Measurements from ENCODE around the gene TTLL5.

Gene TTLL5

DNA sequence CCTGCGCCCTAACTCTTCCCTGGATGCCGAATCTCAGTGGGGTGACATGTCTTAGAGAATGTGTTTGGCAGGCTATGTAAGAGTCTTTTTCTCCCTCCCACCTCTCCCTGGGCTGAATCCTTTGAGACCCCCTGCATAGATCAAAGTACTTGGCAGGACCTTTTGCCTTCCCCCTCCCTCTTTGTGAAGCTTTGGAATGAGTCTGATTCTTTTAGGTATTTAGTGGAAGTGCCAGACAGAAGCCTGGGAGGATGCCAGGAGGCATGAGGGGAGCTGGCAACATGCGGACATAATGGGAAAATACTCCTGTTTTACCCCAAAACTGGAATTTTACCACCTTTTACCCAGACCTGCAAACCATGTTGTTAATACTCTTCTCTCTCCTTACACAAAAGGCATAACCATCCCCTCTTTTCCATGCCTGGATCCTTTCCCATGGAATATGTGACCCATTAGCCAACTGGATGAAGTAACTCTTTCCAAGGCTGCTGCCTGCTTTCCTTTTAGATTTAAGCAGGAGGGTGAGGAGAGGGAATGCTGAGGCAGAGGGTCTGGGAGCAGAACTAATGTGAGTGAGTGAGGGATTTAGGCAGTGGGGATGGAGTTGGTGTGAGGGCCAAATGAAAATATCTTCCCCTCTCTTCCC lies 41.7 kb downstream of the TTLL5 start:
- DNase-seq (ENCODE audit: low spot score) = no peak

DNA sequence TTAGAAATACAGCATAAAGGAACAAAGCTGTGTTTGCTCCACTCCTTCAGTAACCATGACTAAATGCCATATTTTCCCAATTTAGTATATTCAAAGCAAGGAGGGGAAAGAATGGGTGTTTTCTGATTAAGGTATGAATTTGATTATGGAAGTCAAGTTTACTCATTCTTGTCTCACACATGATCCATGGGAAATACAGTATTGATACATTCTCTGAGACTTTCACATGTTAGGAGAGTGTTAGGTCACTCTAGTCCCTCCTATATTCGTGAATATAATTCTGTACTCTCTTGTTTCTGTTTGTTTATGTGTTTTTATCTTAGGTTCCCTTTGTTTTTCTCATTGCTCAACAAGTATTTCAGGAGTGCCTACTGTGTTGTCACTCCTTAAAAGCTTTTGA lies 42.4 kb downstream of the TTLL5 start:
- DNase-seq (ENCODE audit: low spot score) = no peak

DNA sequence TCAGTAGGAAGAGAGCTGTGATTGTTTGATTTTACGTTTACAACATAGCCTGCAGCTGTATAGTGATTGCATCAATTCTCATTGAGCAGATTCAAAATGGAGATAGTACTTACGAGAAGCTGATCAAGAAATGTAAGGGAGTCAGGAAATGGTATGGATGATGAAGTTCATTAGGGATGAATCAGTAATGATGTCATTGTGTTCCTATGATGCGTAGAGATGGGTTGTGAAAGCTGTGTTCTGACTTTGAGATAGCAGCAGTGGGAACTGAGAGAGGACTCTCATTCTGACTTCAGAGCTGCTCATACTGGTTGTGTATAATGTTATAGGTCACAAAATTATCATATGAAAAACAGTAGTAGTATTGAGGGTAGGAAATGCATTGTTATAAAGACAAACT lies 44.0 kb downstream of the TTLL5 start:
- no peak for DNase-seq (ENCODE audit: low spot score)

DNA sequence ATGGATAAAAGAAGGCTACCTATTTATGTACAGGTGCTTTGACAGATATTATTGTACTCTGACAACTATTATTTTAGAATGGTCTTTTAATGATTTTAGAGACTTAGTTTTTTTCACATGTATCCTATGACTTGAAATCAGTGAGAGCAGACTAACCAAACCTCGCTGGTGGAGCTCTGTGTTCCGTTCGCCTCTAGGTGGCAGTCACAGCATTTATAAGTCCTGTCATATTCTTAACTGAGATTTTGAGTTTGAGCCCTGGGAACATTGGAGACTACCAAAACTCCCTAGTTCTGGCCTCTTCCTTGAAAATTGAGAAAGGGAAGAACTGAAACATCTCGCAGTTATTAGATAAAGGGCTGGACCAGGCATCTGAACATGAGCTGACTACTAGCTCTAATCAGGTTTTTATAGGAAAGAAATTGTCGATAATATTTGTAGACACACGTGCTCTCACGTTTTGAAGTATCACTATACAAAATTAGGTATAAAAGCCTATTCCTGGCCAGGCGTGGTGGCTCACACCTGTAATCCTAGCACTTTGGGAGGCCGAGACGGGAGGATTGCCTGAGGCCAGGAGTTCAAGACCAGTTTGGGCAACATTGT lies 48.3 kb downstream of the TTLL5 start:
- DNase-seq (ENCODE audit: low spot score) = peak; percentile 79

DNA sequence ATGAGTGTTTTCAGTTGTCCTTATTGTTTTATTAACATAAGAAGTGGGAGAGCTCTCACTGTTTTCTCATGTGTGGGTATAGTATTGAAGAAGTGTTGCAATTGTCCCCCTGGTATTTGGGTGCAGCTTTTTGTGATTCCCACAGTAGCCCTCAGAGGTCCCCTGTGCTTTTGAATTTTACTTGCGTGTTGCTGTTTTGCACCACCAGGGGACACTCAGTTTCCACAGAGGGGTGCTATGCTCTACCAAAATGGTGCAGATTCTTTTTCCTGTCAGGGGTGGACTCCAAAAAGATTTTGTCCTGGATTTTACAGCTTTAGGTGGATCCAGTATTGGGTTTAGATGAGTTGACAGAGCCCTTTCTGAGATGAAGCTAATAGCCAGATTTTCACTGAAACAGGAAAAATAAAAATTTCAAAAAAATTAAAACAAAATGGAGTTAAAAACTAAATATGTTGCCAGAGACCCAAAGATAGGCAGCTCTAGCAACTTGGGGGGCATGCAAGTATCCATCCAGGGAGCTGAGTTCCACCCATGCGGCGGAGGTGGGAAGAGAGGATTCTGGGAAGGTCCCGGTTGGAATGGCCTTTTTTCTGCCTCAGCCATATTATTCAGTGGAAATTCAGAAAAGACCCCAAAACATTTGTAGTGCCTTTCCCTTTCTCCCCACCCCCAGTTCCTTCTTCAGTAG lies 50.2 kb downstream of the TTLL5 start:
- DNase-seq (ENCODE audit: low spot score) = peak; percentile 54

DNA sequence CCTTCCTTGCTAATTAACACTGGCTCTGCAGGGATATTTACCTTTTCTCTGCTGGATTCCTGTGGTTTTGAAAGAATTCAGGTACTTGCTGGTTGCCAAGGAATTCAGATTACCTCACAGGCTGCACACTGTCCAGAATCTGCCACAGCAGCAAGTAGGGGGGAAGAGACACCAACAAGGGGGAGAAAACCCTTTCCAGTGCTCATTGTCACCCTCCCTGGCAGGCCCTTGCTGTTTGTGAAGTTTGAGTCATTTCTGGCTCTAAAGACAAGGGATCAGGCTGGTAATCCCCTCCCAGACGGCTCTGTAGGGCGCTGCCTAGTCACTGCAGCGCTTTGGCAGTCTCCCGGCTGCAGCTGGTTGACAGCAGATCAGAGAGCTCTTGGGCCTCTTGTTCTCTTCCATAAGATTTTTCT lies 50.8 kb downstream of the TTLL5 start:
- DNase-seq (ENCODE audit: low spot score) = no peak

DNA sequence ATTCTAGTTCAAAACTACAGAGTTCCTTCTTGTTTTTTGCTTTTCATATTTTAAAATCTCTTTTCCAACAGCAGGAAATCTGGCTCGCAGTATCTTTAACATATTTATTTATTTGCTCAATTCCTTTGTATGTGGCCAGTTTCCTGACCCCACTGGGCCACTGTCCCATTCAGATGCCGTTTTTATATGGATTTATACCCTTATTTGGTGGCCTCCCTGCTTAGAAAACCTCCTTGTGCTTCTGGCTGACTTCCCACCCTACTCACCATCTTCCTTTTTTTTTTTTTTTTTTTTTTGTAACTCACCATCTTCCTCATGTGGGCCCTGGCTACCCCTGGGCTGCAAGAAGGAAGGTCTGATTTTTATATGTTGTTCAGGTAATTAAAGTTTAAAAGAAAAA lies 53.9 kb downstream of the TTLL5 start:
- no peak for DNase-seq (ENCODE audit: low spot score)

DNA sequence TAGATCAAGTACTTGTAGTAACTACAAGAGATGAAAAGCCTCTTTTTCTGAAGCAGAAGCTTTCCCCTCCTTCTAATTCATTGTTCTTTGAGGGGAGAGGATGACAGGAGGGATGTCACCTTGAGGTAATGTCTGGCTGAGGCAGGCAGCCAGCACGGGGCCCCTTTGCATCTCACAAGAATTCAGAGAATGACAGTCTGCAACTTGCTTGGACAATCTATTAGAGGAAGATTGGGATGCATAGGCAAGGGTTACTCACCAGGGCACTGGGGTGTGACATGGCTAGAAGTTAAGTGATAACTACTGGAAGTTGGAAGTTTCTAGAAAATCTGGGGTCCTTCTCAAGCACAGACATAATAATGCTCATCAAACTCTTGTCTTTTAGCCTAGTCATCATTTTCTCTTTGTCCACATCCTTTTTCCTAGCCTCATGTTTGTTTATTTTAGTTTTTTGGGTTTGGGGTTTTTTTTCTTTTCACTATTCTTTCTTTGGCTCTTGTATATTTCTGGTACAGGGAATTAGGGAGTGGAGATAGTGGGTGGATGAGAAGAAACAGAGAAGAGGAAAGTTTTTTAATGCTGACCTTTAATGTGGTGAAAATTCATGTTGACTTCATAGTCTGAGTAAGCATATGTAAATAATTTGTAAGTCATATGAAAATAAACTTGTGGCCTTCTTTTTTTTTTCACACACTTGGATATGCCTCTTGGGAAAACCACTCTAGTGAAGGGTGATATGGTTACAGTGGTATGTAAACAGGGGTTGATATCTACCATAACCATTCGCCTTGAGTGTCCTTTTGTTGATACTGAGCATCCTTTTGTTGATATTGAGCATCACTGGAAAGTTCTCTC lies 55.1 kb downstream of the TTLL5 start:
- no peak for DNase-seq (ENCODE audit: low spot score)

DNA sequence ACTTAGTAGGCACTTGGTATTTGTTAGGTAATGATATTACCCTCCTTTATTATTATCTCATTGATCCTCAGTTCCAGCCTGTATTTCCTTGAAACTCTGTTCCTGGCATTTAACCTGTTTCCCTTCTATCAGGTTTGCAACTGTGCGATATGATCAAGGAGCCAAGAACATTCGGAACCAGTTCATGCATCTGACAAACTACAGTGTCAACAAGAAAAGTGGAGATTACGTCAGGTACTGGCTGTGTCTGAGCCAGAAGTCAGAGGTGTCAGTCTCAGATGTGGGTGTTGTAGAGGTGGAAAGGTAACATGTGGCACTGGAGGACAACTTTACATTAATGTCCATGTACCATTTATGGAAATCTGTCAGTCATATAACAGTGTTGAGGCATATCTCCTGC lies 56.7 kb downstream of the TTLL5 start:
- no peak for DNase-seq (ENCODE audit: low spot score)

DNA sequence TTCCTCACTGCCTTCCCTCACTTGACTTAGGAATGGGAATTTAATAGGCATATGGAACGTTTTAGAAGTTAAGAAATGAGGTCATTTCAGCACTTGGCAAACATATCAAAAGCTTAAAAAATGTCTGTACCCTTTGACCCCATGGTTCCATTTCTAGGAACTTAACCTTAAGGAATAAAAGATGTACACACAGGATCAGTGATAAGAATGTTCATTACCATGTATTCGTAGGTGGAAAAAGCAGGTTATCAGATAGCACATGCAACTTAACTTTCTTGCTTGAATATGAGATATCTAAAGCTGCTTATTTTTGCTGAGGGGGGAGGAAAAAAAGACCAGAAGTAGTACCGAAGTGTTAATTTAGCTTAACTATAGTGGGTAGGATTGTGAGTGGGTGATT lies 57.2 kb downstream of the TTLL5 start:
- DNase-seq (ENCODE audit: low spot score) = no peak

DNA sequence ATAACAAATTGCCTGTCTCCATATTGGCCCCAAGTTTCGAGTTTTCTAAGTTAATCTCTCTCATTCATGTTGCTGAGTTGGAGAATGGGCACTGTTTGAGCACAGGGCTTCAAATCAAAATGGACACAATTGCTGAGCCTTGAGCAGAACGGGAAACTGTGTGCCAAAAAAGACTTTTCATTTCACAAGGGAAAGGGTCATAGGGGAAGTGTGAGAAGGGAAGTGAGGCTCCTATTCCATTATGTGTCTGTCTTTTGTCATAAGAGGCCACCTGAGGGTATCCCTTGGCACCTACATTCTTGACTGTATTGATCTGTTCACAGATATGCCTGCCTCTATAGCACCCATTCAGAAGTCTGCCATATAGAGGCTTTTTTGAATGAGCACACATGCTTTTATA lies 59.1 kb downstream of the TTLL5 start:
- no peak for DNase-seq (ENCODE audit: low spot score)

DNA sequence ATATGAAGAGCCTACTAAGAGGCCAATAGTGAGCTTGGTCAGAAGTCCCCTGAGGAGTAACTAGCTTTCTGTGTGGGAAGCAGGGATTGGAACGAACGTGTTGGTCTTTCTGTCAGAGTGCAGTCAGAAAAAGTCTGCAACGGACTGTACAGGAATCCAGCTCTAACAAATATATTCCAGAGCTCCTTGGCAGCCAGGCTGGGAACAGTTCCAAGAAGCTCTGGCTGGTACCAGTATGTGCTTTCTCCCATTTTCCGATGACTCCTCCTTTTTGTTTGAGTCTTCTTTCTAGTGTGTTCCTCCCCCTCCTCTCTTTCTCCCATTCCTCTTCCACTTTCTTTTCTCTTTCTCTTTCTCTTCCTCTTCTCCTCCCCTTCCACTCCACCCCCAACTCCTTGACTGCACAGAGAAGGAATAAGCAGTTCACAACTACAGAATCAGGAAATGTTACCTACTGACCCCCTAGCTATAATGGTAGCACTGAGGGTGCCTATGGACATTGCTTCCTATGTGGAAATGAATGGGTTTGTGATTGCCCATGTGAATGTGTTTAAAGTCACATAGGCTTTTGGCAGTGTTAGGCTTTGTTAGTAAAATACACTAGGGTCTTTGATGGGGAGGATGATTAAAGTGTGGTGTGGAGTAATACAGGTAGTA lies 59.9 kb downstream of the TTLL5 start:
- no peak for DNase-seq (ENCODE audit: low spot score)

DNA sequence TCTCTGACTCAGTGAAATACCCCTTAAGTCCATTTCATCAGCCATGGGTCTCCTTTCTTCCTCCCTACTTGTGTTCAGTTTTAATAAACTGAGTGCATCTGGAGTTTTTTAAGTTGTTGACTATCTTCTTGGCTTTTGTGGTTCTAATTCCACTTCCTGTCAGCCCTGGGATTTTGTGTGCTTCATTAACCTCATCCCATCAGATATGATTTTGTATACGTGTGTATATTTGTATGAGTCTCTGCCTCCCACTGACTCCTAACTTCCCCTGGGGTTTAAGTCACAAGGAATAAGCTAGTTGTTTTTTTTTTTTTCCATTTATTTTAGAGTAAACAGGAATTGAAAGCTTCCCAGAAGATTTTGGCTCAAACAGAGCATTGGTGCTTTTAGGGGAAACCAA lies 62.7 kb downstream of the TTLL5 start:
- DNase-seq (ENCODE audit: low spot score) = no peak

DNA sequence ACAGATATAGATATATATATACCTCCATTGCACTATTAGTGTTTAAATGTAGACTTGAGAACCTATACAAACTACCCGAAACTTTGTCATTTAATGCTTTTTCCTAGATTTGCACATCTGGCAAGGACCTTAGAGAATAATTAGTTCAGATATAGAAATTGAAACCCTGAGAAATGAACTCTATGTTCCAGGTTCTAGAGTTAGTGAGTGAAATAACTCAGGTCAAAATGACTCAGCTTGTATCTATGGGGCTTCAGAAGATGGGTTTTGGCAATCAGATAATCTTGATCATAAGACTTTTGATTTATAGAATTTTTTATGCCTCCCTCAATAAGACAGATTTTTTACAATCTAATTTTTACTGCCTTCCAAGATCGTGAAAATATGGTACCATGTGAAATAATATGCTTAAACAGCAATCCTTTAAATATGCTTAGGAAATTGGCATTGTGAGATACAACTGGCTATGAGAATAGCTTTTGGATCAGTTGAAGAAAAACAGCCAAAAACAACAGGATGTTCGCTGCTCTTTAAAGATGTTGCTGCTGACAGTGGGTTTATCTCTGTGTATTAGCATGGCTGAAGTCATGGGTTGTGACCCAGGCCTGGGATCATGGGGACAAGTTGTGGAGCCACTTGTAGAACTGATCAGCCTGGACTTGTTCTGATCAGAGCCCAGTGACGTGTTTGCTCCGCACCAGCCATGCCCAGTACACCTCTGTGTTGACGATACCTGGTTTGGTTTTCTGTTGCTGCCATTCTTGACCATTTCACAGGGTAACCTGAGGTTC lies 63.6 kb downstream of the TTLL5 start:
- DNase-seq (ENCODE audit: low spot score) = no peak

DNA sequence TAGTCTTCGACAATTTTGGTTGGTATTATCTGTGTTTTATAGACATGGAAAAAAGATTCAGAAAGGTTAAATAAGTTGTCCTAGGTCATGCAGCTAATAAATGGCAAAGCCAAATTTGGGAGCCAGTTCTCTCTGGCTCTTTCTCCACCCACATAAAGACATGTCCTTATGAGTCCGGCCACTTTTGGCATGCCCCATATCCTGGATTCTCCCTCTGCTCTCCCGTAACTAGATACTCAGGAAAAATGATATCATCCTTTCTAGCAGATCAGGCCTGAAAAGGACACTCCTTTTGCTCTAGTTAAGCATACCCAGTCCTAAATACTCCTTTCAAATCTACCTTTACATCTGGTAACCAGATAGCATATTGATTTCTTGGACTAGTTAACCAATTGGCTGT lies 64.4 kb downstream of the TTLL5 start:
- DNase-seq (ENCODE audit: low spot score) = no peak

DNA sequence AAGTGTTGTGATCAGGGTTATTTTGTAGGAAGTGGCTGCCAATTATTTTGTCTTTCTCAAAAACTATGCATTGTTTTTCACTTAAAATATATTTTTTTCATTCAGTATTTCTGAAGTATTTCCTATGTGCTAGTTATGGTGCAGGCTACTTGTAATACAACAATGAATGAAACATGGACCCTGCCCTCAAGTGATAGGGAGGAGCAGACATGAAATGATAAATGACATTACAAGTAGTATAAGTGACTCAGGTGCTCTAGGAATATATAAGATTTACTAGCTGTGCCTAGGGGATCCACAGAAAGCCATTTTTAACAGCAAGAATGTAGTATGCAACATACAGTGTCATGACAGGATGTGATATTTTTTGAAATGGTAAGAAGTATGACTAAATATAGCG lies 65.3 kb downstream of the TTLL5 start:
- no peak for DNase-seq (ENCODE audit: low spot score)

DNA sequence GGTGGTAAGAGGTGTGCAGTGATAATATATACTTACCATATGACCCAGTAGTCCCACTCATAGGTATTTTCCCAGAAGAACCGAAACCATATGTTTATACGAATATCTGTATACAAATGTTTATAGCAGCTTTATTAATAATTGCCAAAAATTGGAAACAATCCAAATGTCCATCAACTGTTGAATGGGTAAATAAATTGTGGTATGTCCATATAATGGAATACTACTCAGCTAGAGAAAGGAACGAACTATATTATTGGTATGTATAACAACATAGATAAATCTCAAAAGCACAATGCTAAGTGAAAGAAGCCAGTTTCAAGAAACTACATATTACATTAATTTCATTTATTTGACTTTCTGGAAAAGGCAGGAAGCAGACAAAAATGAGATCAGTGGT lies 66.1 kb downstream of the TTLL5 start:
- DNase-seq (ENCODE audit: low spot score) = no peak

DNA sequence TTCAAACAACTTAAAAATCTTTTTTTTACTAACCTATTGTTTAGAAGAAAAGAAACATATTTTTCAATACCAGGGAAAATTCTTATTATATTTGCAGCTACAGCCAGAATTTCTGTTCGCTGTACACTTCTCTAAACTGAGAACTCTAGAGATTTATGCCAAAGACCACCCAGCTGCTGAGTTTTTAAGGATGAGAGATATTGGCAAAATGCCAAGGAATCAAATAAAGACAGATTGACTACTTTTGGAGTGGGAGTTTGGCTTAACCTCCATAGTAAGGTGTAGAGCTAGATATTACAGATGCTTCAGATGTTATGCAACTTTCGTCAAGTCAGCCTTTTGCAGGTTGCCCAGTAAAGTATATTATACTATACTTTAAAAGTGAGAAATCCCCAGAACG lies 71.8 kb downstream of the TTLL5 start:
- no peak for DNase-seq (ENCODE audit: low spot score)

DNA sequence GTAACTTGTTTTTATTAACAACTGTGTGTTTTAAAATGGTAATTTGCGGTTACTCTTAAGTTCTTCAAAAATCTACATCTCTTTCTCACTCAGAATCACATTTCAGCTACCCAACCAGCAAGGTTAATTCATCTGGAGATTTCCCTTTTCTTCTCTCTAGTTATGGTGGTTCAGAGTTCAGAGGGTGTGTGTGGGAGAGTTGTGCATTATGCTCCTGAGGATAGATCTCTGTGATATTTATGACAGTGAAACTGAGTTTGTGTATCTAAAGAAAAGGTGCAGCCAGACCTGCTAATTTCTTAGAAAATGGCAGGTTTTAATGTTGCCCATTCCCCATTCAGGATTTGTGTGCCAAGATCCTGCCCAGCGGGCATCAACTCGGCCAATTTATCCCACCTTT lies 73.8 kb downstream of the TTLL5 start:
- DNase-seq (ENCODE audit: low spot score) = no peak

DNA sequence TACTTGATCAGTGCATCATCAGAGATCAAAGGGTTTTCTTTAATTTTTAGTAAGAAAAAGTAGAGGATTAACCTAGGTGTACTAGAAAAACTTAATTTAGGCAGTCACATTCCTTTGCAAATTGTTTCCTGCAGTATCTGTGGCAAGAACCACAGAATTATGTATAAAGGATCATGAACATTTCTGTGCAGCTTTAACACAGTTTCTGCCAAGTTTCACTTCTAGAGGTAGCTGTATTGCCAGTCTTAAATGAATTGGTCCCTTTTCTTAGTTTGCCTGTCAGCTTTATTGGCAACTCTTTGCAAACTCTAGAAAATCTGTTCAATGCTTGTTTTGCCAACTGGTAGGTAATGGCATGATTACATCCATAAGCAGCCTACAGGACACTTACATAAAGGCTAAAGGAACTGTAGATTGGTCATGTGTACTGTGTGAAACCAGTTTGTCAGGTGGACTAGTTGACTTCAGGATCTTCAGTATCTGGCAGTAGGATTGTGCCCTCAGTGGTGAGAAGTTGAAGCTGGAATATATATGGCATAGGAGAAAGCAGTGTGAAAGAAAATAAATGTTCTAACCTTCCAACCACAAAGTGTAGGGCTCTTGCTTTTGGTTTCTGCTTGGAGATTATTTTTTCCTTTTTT lies 75.9 kb downstream of the TTLL5 start:
- DNase-seq (ENCODE audit: low spot score) = no peak

DNA sequence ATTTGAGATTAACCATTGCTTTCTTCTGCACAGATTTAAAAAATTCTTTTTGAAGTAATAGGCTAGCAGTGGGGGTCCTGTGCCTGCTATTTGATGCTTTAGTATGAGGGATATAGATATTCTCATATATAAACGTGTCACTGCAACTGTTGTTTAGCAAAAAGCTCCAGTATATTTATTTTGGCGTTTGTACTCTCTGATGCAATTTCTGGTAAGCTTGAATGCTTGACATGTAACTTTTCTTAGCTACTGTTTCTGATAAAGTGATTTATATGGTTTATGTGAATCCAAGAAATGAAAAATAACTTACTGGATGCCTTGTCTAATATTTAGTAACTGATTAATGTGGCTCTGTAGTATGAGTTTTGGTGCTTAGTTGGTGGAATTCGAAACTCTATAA lies 77.1 kb downstream of the TTLL5 start:
- DNase-seq (ENCODE audit: low spot score) = no peak
